Activated CD4-positive, alpha-beta T cell treated with anti-CD3 and anti-CD28 coated beads, Interleukin-2, Interleukin-4, amounts not matched to agents 100 ng/mL and 50 ng/mL, durations not matched to agents 16 hours and 8 hours (primary cell): Measurements from ENCODE around the gene CACNG3.
A peak's percentile ranks its signal among the peaks of the same experiment; 100 is the strongest.
"Not testable (repeated sequence)": the region's sequence is repeated elsewhere in the genome, so short reads cannot be mapped to it uniquely, and the experiment has no call there.

Experiments used
- DNase-seq: peaks from one replicate; pipeline ENCODE4 v3.0.0-alpha.2; 2020; ENCODE audit warnings: low spot score

CACNG3 gene

GRCh38 chr16:24255456-24256371, at the start of gene CACNG3:
Gene CACNG3, plus strand, starts transcription at chr16:24256335. Its CDS starts 420 bp downstream, at chr16:24256755.
- DNase-seq, result peak; percentile 50

- DNase-seq, result no peak
Observed at GRCh38 chr16:24206926-24207325, 49.2 kb upstream of the CACNG3 start.

GRCh38 chr16:24208710-24209109, 47.4 kb upstream of the CACNG3 start:
- DNase-seq, result no peak

GRCh38 chr16:24214992-24215391, 41.1 kb upstream of the CACNG3 start:
- DNase-seq, result no peak

DNA sequence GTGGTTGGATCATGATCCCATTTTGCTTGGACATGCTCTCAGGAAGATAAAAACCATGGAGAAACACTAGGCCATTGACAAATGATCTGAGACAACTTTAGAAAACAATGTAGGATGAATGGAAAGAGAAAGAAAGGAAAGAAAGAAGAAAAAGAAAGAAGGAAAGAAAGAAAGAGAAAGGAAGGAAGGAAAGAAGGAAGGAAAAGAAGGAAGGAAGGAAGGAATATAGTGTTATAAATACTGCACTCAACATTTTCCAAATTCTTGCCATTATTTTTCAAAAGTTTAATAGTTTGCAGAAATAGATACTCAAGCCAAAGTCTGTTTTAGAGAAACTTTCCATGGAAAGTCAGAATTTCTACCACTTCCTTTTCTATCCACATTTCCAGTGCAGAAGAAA, 39.2 kb upstream of the CACNG3 start:
- no peak for DNase-seq

- no peak for DNase-seq
Observed at GRCh38 chr16:24217461-24217860, 38.7 kb upstream of the CACNG3 start.

- no peak for DNase-seq
Observed at GRCh38 chr16:24218299-24218698, 37.8 kb upstream of the CACNG3 start.

- DNase-seq, result no peak
Observed at GRCh38 chr16:24221219-24221618, 34.9 kb upstream of the CACNG3 start.

DNA sequence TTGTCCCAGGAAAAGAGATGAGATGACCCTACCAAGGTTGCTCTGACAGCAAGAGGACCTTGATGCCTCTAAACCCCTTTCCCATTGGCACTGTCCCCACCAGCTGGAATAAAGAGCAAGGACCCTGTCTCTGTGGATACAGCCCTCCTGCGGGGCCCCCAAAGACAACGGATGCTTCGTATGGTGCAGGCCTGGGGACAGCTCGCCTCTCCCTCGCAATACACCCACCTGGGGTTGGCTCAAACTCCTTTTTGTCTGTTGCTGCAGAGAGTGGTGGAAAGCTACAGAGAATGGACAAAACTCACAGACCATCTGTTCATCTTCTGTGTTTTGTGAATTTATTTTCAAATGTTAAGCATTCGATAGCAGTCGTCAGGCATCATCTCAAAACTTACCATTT, 27.6 kb upstream of the CACNG3 start:
- no peak for DNase-seq

- DNase-seq, result no peak
Observed at GRCh38 chr16:24232936-24233335, 23.2 kb upstream of the CACNG3 start.

DNA sequence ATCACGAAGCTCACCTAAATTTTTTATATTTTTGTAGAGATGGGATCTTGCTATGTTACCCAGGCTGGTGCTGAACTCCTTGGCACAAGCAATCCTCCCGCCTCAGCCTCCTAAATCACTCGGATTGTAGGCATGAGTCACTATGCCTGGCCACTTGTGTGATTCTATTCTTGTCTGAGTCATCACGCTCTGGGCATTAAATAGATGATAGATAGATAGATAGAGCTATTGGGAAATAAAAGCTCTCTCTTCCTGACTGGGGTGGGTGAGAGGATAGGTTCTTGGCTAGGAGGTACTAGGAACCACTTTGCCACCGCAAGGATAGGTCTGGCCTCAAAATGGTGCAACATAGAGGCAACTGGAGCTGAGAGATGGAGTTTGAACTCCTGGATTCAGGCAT, 21.4 kb upstream of the CACNG3 start:
- no peak for DNase-seq

DNA sequence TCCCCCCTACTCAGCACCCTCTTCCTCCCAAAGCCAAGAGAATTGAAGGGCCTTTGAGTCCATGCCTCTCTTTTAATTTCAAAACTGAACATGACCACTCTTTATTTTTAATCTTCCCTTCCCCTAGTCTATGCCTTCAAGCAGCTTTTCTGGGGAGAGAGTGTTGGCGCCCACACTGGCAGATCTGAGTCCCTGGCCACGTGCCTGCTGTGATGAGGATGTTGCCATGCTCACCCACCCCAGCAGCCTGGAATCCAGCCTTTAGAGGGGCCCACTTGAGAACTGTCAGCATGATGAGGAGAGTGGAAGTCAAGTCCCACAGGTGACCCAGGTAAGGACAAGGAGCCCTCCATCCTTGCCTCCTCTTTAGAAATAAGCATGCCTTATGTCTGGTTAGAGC, 20.3 kb upstream of the CACNG3 start:
- DNase-seq, result no peak

- DNase-seq, result not testable (repeated sequence)
Observed at GRCh38 chr16:24238846-24239245, 17.3 kb upstream of the CACNG3 start.

- DNase-seq, result no peak
Observed at GRCh38 chr16:24246911-24247607, 9.1 kb upstream of the CACNG3 start.

DNA sequence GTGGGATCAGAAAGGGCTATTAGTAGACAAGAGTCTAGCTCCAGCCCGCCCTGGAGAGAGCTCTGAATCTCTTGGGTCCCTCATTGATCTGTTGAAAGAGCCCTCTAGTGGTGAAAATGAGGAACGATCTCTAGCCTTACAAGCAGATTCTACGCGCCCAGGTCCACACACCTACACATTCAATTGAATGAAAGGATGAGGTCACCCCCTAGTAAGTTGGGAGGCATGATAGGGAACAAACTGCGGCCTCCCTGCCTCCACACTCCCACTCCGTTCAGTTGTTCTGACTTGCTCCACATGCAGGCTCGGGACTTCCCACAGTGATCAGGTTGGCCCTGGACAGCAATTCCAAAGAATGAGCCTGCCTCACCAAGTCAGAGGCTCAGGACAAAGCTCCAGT, 2.9 kb upstream of the CACNG3 start:
- DNase-seq, result peak; percentile 57

- DNase-seq, result no peak
Observed at GRCh38 chr16:24257958-24258357, 1.8 kb downstream of the CACNG3 start.

- no peak for DNase-seq
Observed at GRCh38 chr16:24258791-24259190, 2.7 kb downstream of the CACNG3 start.

DNA sequence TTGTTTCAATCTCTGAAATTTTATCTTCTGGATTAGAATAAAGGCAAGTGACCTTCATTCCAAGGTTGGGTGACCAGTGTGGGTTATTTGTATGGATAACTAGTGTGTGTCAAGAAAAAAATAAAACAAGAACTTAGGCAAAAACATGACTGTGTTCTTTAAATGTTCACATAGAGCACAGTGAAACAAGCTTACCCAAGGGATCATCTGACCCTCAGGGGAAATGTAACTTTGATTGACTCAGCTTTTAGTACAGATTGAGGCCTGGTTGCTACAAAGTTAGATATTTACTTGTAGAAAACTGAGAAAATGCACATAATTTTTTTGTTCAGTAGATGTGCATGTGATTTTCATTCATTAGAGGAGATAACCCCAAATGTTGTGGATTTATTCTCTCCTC, 6.7 kb downstream of the CACNG3 start:
- no peak for DNase-seq

GRCh38 chr16:24270721-24271442, 14.7 kb downstream of the CACNG3 start:
- DNase-seq, result no peak

DNA sequence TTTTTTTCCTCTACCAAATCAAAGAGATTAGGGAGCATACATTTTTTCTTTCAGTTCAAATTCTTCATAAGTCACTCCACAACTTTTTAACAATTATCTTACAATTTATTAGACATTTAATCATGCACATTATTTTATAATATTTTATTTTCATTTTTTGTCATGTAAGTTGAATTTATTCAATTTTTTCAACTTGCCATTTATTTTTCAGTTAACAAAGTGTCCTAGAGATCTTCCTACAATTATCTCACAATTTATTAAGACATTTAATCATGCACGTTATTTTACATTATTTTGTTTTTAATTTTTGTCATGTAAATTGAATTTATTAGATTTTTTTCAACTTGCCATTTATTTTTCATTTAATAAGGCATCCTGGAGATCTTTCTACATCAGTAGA, 16.2 kb downstream of the CACNG3 start:
- DNase-seq, result no peak

DNA sequence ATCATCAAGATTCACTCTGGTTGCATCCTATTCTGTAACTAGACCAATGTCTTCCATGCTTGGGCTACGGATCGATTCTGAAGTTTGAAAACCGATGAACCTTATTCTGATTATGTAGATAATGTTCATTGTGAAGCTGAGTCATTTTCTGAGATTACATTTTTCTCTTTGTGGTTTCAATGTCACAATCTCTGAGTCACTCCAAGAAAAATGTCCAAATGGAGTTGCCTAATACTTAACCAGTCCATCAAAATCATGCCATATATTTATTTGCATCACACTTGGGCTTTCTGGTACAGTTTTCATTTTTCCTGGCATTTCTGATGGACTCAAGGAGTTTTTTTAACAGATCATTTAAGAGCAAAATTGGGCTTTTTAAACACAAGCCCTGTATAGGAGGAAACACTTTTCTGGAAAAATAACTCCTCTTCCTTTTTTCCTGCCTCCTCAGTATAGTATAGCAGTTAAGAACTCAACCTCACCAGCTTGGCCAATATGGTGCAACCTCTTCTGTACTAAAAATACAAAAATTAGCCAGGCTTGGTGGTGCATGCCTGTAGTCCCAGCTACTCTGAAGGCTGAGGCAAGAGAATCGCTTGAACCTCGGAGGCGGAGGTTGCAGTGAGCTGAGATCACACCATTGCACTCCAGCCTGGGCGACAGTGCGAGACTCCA, 17.5 kb downstream of the CACNG3 start:
- peak; percentile 12 for DNase-seq

GRCh38 chr16:24275413-24275812, 19.3 kb downstream of the CACNG3 start:
- no peak for DNase-seq
